Measurements from ENCODE around the gene SLFN12L.

The SLFN12L gene

DNA sequence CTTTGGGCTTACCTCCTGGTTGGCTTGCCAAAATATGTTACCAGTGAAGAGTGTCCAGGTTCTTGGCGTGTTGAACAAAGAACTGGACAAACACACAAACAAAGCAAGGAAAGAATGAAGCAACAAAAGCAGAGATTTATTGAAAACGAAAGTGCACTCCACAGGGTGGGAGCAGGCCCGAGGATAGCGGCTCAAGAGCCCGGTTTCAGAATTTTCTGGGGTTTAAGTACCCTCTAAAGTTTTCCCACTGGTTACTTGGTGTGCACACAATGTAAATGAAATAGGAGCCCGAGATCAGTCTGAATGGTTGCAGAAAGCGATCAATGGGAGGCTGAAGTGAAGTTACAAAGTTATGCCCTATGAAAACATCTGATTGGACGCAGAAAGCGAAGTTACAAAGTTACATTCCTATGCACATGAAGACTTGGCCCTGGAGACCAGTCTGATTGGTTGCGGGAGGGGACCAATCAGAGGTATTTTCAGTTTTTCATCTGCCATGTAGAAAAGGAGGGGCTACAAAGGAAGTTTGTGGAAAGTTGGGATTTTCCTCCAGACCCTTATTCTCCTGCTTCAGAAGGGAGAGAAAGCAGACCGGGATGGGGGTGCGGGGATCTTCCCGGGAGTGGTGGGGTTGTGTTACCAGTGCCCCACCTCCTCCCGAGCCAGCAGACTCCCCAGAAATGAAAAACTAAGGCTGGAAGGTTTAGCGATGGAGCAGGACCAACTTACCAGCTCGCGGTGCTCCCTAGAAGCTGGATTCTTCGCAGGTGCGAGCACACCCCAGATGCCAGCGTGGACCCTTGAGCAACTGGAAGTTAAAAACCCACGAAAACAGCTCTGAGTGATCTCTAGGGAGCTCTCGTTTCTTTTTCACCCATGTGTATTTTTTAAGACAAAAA, 105.1 kb downstream of the SLFN12L start, which contains the start of gene SLFN12:
SLFN12 (minus strand) TSS at position 325 of the 899 bp plus-strand sequence. CDS start 9,472 bp downstream, outside the sequence.
- peak; percentile 80 for DNase-seq (ENCODE audit: low spot score)

DNA sequence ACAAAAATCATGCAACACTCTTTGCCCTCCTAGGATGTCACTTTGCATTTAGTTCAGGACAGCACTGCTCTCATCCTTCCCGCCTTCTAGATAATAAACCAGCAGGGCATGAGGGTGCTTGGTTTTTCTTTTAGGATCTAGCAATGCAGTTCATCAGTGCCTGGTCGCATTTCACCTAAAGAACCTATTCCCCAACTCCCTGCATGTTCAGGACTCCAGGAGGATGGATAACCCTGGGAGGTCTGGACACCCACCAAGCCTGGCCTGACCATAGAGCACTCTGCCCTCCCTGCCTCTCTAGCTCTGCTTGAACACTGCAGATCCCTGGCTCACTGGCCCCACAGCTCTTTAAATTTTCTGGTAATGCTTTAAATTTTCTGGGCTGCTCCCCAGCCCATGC, 107.8 kb downstream of the SLFN12L start:
- DNase-seq (ENCODE audit: low spot score) = no peak

DNA sequence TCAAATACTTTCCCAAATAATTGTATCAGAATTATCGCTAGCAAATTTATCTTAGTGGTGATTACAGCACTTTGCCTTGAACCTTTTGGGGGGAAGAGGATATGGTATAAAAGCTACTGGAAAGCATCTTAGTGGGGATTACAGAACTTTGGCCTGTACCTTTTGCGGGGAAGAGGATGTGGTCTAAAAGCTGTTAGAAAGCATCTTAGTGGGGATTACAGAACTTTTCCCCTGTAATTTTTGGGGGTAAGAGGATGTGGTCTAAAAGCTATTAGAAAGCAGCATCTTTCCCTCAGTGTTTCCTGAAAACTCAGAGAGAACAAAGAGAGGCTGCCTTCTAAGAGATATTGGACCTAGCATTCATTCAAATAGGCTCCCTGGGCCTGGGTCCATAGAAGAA, 109.2 kb downstream of the SLFN12L start:
- no peak for DNase-seq (ENCODE audit: low spot score)

DNA sequence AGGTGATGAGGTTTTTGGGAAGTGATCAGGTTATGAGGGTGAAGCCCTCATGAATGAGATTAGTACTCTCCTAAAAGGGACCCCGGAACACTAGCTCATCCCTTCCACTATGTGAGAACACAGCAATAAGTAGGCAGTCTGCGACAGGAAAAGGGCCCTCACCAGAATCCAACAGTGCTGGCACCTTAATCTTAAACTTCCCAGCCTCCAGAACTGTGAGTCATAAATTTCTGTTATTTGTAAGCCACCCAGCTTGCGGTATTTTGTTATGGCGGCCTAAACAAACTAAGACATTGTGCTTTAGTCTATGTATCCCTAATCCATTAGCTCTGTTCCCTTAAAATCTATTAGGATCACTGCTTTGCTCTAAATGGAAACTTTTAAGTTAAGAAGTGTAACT, 113.7 kb downstream of the SLFN12L start:
- DNase-seq (ENCODE audit: low spot score) = no peak

Data from CD4-positive, alpha-beta T cell treated with Interleukin-2 at 100 ng/mL for 4 hours (primary cell).